Mammary epithelial cell (primary cell): ENCODE results near the gene BNC2.

Experiments
- CTCF ChIP-seq, 2 donors: IDR thresholded peaks in 1 of 2; conservative IDR thresholded peaks in 1 of 2; 2 replicates each; pipeline ENCODE4 v1.5.1; 2011 to 2012; ENCODE audit warnings: inconsistent platforms in 2 of 2, low read length in 2 of 2, mild to moderate bottlenecking in 2 of 2, control low read depth in 1 of 2, low read depth in 1 of 2; ENCODE audit not compliant: insufficient read depth in 1 of 2; ENCODE audit errors: extremely low read depth in 1 of 2
- EZH2 ChIP-seq: IDR thresholded peaks from 2 replicates; pipeline ENCODE4 v1.6.1; 2012; ENCODE audit warnings: low read length, inconsistent platforms, borderline replicate concordance

- TF ChIP-seq CTCF (conservative IDR thresholded peaks at IDR 0.05 in 1 of 2, IDR thresholded peaks at IDR 0.05 in 1 of 2; ENCODE audit: extremely low read depth in 1 of 2, insufficient read depth in 1 of 2, low read depth in 1 of 2, low read length in 2 of 2) (no peak), EZH2 (no peak)
Observed at GRCh38 chr9:16527573-16527972, 342.9 kb downstream of the BNC2 start.
